Liver (tissue), 3 donors: ENCODE results near the gene PCDHGA6.

Experiments used
- EGR1 ChIP-seq, 2 donors: IDR thresholded peaks; 2 replicates each; pipeline ENCODE4 v1.6.1; 2016 to 2018; ENCODE audit warnings: antibody characterized with exemption in 2 of 2, low read depth in 2 of 2
- GABPA ChIP-seq, 2 donors: IDR thresholded peaks in 1 of 2; conservative IDR thresholded peaks in 1 of 2; 2 replicates each; pipeline ENCODE4 v1.6.1; 2016; ENCODE audit warnings: antibody characterized with exemption in 2 of 2, mild to moderate bottlenecking in 1 of 2, moderate library complexity in 1 of 2
- HNF4G ChIP-seq: IDR thresholded peaks from 2 replicates; pipeline ENCODE4 v1.6.1; 2016; ENCODE audit warnings: antibody characterized with exemption
- JUND ChIP-seq, 2 donors: IDR thresholded peaks; 2 replicates each; pipeline ENCODE4 v1.6.1; 2016; ENCODE audit warnings: antibody characterized with exemption in 2 of 2
- NR2F2 ChIP-seq: IDR thresholded peaks from 2 replicates; pipeline ENCODE4 v1.6.1; 2016; ENCODE audit warnings: antibody characterized with exemption
- RXRA ChIP-seq, 2 donors: IDR thresholded peaks; 2 replicates each; pipeline ENCODE4 v1.6.1; 2017 to 2018; ENCODE audit warnings: antibody characterized with exemption in 2 of 2, mild to moderate bottlenecking in 1 of 2
- SP1 ChIP-seq: IDR thresholded peaks from 2 replicates; pipeline ENCODE4 v1.6.1; 2018; ENCODE audit warnings: antibody characterized with exemption, mild to moderate bottlenecking
- TAF1 ChIP-seq: conservative IDR thresholded peaks from 2 replicates; pipeline ENCODE4 v1.6.1; 2016; ENCODE audit warnings: antibody characterized with exemption, mild to moderate bottlenecking
- YY1 ChIP-seq: IDR thresholded peaks from 2 replicates; pipeline ENCODE4 v1.6.1; 2016; ENCODE audit warnings: antibody characterized with exemption, mild to moderate bottlenecking
- TF ChIP-seq, protein P1 (sequence below): fragments of 150-350 bp; IDR thresholded peaks from 2 replicates; pipeline ENCODE4 v1.5.1; 2017; ENCODE audit warnings: improper control_type of control experiment, low read depth, low read length; ENCODE audit not compliant: missing input control
- TF ChIP-seq, protein P2 (sequence below): IDR thresholded peaks from 2 replicates; pipeline ENCODE4 v1.6.1; 2016; ENCODE audit warnings: antibody characterized with exemption
- TF ChIP-seq, protein P3 (sequence below): IDR thresholded peaks from 2 replicates; pipeline ENCODE4 v1.6.1; 2016; ENCODE audit warnings: antibody characterized with exemption, mild to moderate bottlenecking
- TF ChIP-seq, protein P4 (sequence below): IDR thresholded peaks from 2 replicates; pipeline ENCODE4 v1.6.1; 2016; ENCODE audit warnings: antibody characterized with exemption
- TF ChIP-seq, protein P5 (sequence below): IDR thresholded peaks from 2 replicates; pipeline ENCODE4 v1.6.1; 2016; ENCODE audit warnings: antibody characterized with exemption
- donor health status: healthy.
- donor health status: healthy.

DNA sequence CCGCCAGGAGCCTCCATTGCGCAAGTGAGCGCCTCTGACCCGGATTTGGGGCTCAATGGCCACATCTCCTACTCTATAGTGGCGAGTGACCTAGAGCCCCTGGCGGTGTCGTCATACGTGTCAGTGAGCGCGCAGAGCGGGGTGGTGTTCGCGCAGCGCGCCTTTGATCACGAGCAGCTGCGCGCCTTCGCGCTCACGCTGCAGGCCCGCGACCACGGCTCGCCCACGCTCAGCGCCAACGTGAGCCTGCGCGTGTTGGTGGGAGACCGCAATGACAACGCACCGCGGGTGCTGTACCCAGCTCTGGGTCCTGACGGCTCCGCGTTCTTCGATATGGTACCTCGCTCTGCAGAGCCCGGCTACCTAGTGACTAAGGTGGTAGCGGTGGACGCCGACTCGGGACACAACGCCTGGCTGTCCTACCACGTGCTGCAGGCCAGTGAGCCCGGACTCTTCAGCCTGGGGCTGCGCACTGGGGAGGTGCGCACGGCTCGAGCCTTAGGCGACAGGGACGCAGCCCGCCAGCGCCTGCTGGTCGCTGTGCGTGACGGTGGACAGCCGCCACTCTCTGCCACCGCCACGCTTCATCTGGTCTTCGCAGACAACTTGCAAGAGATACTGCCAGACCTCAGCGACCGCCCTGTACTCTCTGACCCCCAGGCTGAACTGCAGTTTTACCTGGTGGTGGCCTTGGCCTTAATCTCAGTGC is 36.1 kb downstream of the PCDHGA6 start:
- TF ChIP-seq, protein P1, sequence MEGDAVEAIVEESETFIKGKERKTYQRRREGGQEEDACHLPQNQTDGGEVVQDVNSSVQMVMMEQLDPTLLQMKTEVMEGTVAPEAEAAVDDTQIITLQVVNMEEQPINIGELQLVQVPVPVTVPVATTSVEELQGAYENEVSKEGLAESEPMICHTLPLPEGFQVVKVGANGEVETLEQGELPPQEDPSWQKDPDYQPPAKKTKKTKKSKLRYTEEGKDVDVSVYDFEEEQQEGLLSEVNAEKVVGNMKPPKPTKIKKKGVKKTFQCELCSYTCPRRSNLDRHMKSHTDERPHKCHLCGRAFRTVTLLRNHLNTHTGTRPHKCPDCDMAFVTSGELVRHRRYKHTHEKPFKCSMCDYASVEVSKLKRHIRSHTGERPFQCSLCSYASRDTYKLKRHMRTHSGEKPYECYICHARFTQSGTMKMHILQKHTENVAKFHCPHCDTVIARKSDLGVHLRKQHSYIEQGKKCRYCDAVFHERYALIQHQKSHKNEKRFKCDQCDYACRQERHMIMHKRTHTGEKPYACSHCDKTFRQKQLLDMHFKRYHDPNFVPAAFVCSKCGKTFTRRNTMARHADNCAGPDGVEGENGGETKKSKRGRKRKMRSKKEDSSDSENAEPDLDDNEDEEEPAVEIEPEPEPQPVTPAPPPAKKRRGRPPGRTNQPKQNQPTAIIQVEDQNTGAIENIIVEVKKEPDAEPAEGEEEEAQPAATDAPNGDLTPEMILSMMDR, result no peak
- TF ChIP-seq TAF1 (no peak), SP1 (no peak), YY1 (no peak), EGR1 (IDR thresholded peaks at IDR 0.05; ENCODE audit: low read depth in 2 of 2) (no peak), NR2F2 (no peak), JUND (IDR thresholded peaks at IDR 0.05) (no peak), HNF4G (no peak), GABPA (IDR thresholded peaks at IDR 0.05 in 1 of 2, conservative IDR thresholded peaks at IDR 0.05 in 1 of 2) (no peak), RXRA (IDR thresholded peaks at IDR 0.05) (no peak)
- TF ChIP-seq, protein P2, sequence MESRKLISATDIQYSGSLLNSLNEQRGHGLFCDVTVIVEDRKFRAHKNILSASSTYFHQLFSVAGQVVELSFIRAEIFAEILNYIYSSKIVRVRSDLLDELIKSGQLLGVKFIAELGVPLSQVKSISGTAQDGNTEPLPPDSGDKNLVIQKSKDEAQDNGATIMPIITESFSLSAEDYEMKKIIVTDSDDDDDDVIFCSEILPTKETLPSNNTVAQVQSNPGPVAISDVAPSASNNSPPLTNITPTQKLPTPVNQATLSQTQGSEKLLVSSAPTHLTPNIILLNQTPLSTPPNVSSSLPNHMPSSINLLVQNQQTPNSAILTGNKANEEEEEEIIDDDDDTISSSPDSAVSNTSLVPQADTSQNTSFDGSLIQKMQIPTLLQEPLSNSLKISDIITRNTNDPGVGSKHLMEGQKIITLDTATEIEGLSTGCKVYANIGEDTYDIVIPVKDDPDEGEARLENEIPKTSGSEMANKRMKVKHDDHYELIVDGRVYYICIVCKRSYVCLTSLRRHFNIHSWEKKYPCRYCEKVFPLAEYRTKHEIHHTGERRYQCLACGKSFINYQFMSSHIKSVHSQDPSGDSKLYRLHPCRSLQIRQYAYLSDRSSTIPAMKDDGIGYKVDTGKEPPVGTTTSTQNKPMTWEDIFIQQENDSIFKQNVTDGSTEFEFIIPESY, result no peak
- TF ChIP-seq, protein P3, sequence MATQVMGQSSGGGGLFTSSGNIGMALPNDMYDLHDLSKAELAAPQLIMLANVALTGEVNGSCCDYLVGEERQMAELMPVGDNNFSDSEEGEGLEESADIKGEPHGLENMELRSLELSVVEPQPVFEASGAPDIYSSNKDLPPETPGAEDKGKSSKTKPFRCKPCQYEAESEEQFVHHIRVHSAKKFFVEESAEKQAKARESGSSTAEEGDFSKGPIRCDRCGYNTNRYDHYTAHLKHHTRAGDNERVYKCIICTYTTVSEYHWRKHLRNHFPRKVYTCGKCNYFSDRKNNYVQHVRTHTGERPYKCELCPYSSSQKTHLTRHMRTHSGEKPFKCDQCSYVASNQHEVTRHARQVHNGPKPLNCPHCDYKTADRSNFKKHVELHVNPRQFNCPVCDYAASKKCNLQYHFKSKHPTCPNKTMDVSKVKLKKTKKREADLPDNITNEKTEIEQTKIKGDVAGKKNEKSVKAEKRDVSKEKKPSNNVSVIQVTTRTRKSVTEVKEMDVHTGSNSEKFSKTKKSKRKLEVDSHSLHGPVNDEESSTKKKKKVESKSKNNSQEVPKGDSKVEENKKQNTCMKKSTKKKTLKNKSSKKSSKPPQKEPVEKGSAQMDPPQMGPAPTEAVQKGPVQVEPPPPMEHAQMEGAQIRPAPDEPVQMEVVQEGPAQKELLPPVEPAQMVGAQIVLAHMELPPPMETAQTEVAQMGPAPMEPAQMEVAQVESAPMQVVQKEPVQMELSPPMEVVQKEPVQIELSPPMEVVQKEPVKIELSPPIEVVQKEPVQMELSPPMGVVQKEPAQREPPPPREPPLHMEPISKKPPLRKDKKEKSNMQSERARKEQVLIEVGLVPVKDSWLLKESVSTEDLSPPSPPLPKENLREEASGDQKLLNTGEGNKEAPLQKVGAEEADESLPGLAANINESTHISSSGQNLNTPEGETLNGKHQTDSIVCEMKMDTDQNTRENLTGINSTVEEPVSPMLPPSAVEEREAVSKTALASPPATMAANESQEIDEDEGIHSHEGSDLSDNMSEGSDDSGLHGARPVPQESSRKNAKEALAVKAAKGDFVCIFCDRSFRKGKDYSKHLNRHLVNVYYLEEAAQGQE, result no peak
- TF ChIP-seq, protein P4, sequence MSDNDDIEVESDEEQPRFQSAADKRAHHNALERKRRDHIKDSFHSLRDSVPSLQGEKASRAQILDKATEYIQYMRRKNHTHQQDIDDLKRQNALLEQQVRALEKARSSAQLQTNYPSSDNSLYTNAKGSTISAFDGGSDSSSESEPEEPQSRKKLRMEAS, result no peak
- TF ChIP-seq, protein P5, sequence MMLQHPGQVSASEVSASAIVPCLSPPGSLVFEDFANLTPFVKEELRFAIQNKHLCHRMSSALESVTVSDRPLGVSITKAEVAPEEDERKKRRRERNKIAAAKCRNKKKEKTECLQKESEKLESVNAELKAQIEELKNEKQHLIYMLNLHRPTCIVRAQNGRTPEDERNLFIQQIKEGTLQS, result no peak
